Smooth muscle cell of trachea (primary cell): Measurements from ENCODE around the gene TINAG. TPM values are rescaled to one million over a fixed set of nuclear protein-coding genes. Genes with fewer than 3 reads are reported as not detected.

Source experiments
- total RNA-seq: library from RNA; depleted of rRNA; stranded (reverse); fragments of >200 nt; gene quantifications from 2 replicates; pipeline ENCODE4 v1.2.1, GENCODE V29; 2014

TINAG gene
- total RNA-seq: 0.58 TPM in 1 of 2 replicates, not detected in the other

GRCh38 chr6:54308289-54308985, at the start of gene TINAG:
Gene TINAG, plus strand, starts transcription at chr6:54308441. Its CDS starts 110 bp downstream, at chr6:54308551.

Other genes with a start within 250 kb of the TINAG start
- gene MLIP, start 197.0 kb upstream of the TINAG start, total RNA-seq: not detected in 2 replicates